ENCODE measurements around the gene PPP1R37. TPM values are rescaled to one million over a fixed set of nuclear protein-coding genes. Genes with fewer than 3 reads are reported as not detected.
A peak's percentile ranks its signal among the peaks of the same experiment; 100 is the strongest.

The PPP1R37 gene
- total and polyA plus RNA-seq, 4 donors, result 19.2 to 39.7 (median 25.9) TPM

DNA sequence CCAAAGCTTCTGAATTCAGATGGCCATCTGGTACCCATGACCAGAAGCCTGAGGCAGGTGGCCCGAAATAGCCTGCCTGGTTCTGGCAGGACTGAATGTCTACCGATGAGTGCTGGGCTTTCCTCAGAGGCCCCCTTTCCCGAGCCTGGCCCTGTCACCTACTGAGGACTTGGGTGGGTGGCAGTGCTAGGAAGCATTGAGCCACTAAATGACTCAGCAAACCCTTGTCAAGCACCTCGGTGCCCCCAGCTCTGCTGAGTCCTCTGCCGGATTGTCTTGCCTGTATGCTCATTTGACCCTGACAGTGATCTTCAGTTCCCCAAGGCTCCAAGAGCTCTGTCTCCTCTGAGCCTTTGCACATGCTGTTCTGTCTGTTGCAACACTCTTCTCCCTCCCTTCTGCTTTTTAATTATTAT is 17.9 kb downstream of the PPP1R37 start:
- Histone ChIP-seq H3K4me3 (no peak overlapping the region), H3K27me3 (ENCODE audit: control insufficient read depth in 3 of 3, insufficient read depth in 3 of 3, low read length in 2 of 3) (no peaks in the 10 kb centered on the region), H3K9ac (ENCODE audit: insufficient read depth in 1 of 2, low read length in 2 of 2) (no peak overlapping the region), H3K4me1 (ENCODE audit: control insufficient read depth in 5 of 5, insufficient read depth in 5 of 5, low read length in 5 of 5) (peaks cover 0 to 22% (median 4%) of the 10 kb centered on the region in 5 donors), H3K9me3 (ENCODE audit: control insufficient read depth in 4 of 4, insufficient read depth in 3 of 4, low read length in 3 of 4) (no peaks in the 10 kb centered on the region), H3K27ac (ENCODE audit: low read depth in 1 of 2, low read length in 1 of 2) (no peak overlapping the region), H3K36me3 (ENCODE audit: control insufficient read depth in 4 of 4, insufficient read depth in 4 of 4, low read length in 4 of 4) (peaks cover 0 to 4% (median 2%) of the 10 kb centered on the region in 4 donors)
- TF ChIP-seq, protein P1, sequence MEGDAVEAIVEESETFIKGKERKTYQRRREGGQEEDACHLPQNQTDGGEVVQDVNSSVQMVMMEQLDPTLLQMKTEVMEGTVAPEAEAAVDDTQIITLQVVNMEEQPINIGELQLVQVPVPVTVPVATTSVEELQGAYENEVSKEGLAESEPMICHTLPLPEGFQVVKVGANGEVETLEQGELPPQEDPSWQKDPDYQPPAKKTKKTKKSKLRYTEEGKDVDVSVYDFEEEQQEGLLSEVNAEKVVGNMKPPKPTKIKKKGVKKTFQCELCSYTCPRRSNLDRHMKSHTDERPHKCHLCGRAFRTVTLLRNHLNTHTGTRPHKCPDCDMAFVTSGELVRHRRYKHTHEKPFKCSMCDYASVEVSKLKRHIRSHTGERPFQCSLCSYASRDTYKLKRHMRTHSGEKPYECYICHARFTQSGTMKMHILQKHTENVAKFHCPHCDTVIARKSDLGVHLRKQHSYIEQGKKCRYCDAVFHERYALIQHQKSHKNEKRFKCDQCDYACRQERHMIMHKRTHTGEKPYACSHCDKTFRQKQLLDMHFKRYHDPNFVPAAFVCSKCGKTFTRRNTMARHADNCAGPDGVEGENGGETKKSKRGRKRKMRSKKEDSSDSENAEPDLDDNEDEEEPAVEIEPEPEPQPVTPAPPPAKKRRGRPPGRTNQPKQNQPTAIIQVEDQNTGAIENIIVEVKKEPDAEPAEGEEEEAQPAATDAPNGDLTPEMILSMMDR (IDR thresholded peaks at IDR 0.05; ENCODE audit: control extremely low read depth, extremely low read depth), result no peak
- 49 to 66% methylated on average over 5 of the region's 5 CpGs for WGBS, 2 donors
- ATAC-seq (ENCODE audit: insufficient read depth, low FRiP score) (no peak), DNase-seq (no peak)

DNA sequence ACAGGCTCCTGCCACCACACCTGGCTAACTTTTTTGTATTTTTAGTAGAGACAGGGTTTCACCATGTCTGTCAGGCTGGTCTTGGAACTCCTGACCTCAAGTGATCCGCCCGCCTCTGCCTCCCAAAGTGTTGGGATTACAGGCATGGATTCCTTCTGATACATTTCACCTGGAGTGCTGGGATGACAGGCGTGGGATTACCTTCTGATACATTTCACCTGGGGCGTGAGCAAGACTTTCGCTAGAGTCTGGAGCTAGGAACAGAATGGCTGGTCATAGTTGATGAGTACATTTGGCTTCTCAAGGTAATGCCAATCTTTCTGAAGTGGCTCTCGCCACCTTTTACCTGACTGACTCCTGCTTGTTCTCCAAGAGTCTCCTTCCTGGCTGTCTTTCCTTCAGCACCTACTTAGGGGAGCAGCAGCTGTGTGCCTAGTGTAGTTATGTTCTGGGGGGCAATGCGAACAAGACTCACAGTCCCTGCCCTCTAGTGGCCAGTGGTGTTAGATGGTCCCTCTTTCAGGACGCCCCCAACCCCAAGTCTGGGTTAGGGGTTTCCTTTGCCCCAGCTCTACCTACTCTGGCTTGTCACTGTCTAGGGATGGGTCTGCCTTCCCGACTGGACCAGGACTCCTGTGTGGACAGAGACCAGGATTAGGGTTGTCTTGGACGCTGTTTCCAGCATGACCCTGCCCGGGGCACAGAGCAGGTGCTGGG is 19.3 kb downstream of the PPP1R37 start:
- ATAC-seq (ENCODE audit: insufficient read depth, low FRiP score) (no peak), DNase-seq (no peak)
- Histone ChIP-seq H3K4me3 (no peak overlapping the region), H3K4me1 (ENCODE audit: control insufficient read depth in 5 of 5, insufficient read depth in 5 of 5, low read length in 5 of 5) (peaks cover 0 to 25% (median 4%) of the 10 kb centered on the region in 5 donors), H3K27me3 (ENCODE audit: control insufficient read depth in 3 of 3, insufficient read depth in 3 of 3, low read length in 2 of 3) (no peaks in the 10 kb centered on the region), H3K36me3 (ENCODE audit: control insufficient read depth in 4 of 4, insufficient read depth in 4 of 4, low read length in 4 of 4) (peaks cover 0 to 4% (median 2%) of the 10 kb centered on the region in 4 donors), H3K9me3 (ENCODE audit: control insufficient read depth in 4 of 4, insufficient read depth in 3 of 4, low read length in 3 of 4) (no peaks in the 10 kb centered on the region), H3K27ac (ENCODE audit: low read depth in 1 of 2, low read length in 1 of 2) (no peak overlapping the region), H3K9ac (ENCODE audit: insufficient read depth in 1 of 2, low read length in 2 of 2) (no peak overlapping the region)
- 88 to 91% methylated on average over 11 of the region's 11 CpGs for WGBS, 2 donors
- TF ChIP-seq, protein P1 (IDR thresholded peaks at IDR 0.05; ENCODE audit: control extremely low read depth, extremely low read depth), result no peak

DNA sequence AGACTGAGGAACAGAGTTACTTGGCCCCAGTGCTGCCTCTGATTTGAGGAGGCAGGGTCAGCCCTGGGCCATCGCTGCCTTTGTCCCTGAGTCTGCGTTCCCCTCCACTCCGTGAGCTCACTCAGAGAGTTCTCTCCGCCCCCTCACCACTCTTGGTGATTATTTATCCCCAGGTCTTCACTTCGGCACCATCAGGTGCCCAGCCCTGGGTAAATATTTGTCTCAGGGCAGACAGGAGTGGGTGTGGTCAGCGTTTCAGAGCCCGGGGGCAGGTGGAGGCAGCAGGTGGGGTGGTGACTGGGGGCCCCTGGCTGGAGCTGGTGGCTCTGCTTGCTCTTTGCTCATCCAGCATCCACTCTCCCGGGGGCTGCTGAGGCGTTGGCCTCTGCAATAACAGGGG is 20.6 kb downstream of the PPP1R37 start:
- Histone ChIP-seq H3K27me3 (ENCODE audit: control insufficient read depth in 3 of 3, insufficient read depth in 3 of 3, low read length in 2 of 3) (no peaks in the 10 kb centered on the region), H3K36me3 (ENCODE audit: control insufficient read depth in 4 of 4, insufficient read depth in 4 of 4, low read length in 4 of 4) (peaks cover 0 to 4% (median 2%) of the 10 kb centered on the region in 4 donors), H3K4me1 (ENCODE audit: control insufficient read depth in 5 of 5, insufficient read depth in 5 of 5, low read length in 5 of 5) (peaks cover 0 to 31% (median 4%) of the 10 kb centered on the region in 5 donors), H3K4me3 (no peak overlapping the region), H3K9ac (ENCODE audit: insufficient read depth in 1 of 2, low read length in 2 of 2) (no peak overlapping the region), H3K27ac (ENCODE audit: low read depth in 1 of 2, low read length in 1 of 2) (no peak overlapping the region), H3K9me3 (ENCODE audit: control insufficient read depth in 4 of 4, insufficient read depth in 3 of 4, low read length in 3 of 4) (no peaks in the 10 kb centered on the region)
- 63 to 76% methylated on average over 9 of the region's 9 CpGs for WGBS, 2 donors
- peak in 2 of 3 donors; percentile 17 to 38 for DNase-seq
- no peak for ATAC-seq (ENCODE audit: insufficient read depth, low FRiP score)
- TF ChIP-seq, protein P1 (IDR thresholded peaks at IDR 0.05; ENCODE audit: control extremely low read depth, extremely low read depth), result no peak
